Tibial nerve (tissue), 4 donors: Measurements from ENCODE around the gene GABRA5. TPM values are rescaled to one million over a fixed set of nuclear protein-coding genes. Genes with fewer than 3 reads are reported as not detected.
A peak's percentile ranks its signal among the peaks of the same experiment; 100 is the strongest.

Experiments used
- DNase-seq, 2 donors: peaks; one replicate each; pipeline ENCODE4 v3.0.0-alpha.2; 2019; ENCODE audit warnings: low spot score in 2 of 2
- H3K27ac ChIP-seq, 4 donors: fragments of 200-600 bp; sonication (generic) in 3 of 4; one replicate each; pipeline ENCODE4 v1.5.1; 2017 to 2019; ENCODE audit warnings: mild to moderate bottlenecking in 1 of 4
- H3K27me3 ChIP-seq, 2 donors: fragments of 200-600 bp; sonication (generic) in 1 of 2; one replicate each; pipeline versions ENCODE4 v1.5.1 to v1.6.0; 2017 to 2019
- H3K36me3 ChIP-seq, 3 donors: fragments of 200-600 bp; sonication (generic); one replicate each; pipeline ENCODE4 v1.5.1; 2018 to 2019
- H3K4me1 ChIP-seq, 4 donors: fragments of 200-600 bp; sonication (generic) in 3 of 4; one replicate each; pipeline ENCODE4 v1.5.1; 2017 to 2019
- H3K4me3 ChIP-seq, 4 donors: fragments of 200-600 bp; sonication (generic) in 3 of 4; one replicate each; pipeline ENCODE4 v1.5.1; 2017 to 2019; ENCODE audit warnings: mild to moderate bottlenecking in 1 of 4, moderate library complexity in 1 of 4
- H3K9me3 ChIP-seq, 4 donors: fragments of 200-600 bp; sonication (generic) in 3 of 4; one replicate each; pipeline ENCODE4 v1.5.1; 2017 to 2019
- EP300 ChIP-seq, 2 donors: sonication (generic); formaldehyde crosslinking; IDR thresholded peaks; one replicate each; pipeline ENCODE4 v1.6.1; 2017; ENCODE audit warnings: antibody characterized with exemption in 2 of 2, mild to moderate bottlenecking in 1 of 2
- POLR2A ChIP-seq, 2 donors: fragments of 450-650 bp; IDR thresholded peaks; one replicate each; pipeline ENCODE4 v1.6.1; 2017; ENCODE audit warnings: antibody characterized with exemption in 2 of 2, mild to moderate bottlenecking in 2 of 2, moderate library complexity in 2 of 2
- WGBS, 2 donors: methylation state at CpG; one replicate each; pipeline ENCODE4 v1.1.5; 2018; 5-methylcytosine and 5-hydroxymethylcytosine counted together
- total RNA-seq, 4 donors: library from RNA; depleted of rRNA; stranded (reverse); fragments of >200 nt; gene quantifications; one replicate each; pipeline ENCODE4 v1.1.0, GENCODE V29; 2016
- TF ChIP-seq, protein P1 (sequence below), 5 experiments: fragments of 200-600 bp in 3 of 5; fragments of 450-650 bp in 2 of 5; sonication (generic) in 3 of 5; IDR thresholded peaks; one replicate each; pipeline ENCODE4 v1.5.1; 2016 to 2019; ENCODE audit warnings: antibody characterized with exemption in 5 of 5, mild to moderate bottlenecking in 3 of 5, moderate library complexity in 2 of 5

The GABRA5 gene
- total RNA-seq, 4 donors from 2014 or later: not detected

DNA sequence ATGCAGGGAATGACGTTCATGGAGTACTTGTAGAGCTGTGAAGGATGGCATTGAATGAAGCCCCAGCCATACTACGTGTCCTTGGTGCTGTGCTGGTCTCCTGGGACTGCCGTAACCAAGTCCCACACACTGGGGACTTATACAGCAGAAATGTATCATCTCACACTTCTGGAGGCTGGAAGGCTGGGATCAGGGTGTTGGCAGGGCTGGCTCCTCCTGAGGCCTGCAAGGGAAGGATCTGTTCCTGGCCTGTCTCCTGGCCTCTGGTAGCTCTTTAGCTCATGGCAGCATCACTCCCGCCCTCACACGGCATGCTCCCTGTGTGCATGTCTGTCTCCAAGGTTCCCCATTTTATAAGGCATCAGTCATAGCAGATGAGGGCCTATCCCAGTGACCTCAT, 74.6 kb downstream of the GABRA5 start:
- Histone ChIP-seq H3K36me3 (no peaks in the 10 kb centered on the region), H3K27ac (no peak overlapping the region), H3K4me3 (no peak overlapping the region), H3K4me1 (no peaks in the 10 kb centered on the region), H3K27me3 (no peaks in the 10 kb centered on the region), H3K9me3 (no peaks in the 10 kb centered on the region)
- no peak for TF ChIP-seq POLR2A (IDR thresholded peaks at IDR 0.05)
- TF ChIP-seq, protein P1, sequence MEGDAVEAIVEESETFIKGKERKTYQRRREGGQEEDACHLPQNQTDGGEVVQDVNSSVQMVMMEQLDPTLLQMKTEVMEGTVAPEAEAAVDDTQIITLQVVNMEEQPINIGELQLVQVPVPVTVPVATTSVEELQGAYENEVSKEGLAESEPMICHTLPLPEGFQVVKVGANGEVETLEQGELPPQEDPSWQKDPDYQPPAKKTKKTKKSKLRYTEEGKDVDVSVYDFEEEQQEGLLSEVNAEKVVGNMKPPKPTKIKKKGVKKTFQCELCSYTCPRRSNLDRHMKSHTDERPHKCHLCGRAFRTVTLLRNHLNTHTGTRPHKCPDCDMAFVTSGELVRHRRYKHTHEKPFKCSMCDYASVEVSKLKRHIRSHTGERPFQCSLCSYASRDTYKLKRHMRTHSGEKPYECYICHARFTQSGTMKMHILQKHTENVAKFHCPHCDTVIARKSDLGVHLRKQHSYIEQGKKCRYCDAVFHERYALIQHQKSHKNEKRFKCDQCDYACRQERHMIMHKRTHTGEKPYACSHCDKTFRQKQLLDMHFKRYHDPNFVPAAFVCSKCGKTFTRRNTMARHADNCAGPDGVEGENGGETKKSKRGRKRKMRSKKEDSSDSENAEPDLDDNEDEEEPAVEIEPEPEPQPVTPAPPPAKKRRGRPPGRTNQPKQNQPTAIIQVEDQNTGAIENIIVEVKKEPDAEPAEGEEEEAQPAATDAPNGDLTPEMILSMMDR (IDR thresholded peaks at IDR 0.05): no peak
- TF ChIP-seq EP300 (IDR thresholded peaks at IDR 0.05): no peak
- DNase-seq: no peak
- 86 to 92% methylated on average over 5 of the region's 5 CpGs for WGBS, 2 donors

DNA sequence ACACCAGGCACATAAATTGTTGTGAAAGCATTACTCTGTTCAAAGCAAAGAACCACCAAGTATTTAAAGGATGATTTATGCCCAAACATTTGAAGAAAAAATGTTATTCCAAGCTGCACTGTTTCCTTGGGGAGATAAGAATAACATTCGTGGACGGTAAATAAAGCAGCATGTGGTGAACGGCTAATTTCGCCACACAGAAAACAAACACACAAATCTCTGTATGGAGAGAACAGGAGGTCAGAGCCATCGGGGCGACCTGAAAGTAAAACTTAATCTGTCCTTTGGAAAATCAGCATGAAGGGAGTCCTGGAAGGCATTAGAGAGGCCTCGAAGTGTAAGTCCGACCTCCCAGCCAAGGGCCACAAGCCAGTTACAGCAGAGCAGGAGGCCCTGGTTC, 77.0 kb downstream of the GABRA5 start:
- 33 to 47% methylated on average over 8 of the region's 8 CpGs for WGBS, 2 donors
- Histone ChIP-seq H3K36me3 (no peaks in the 10 kb centered on the region), H3K4me3 (no peak overlapping the region), H3K27me3 (no peaks in the 10 kb centered on the region), H3K9me3 (no peaks in the 10 kb centered on the region), H3K27ac (no peak overlapping the region), H3K4me1 (no peaks in the 10 kb centered on the region)
- TF ChIP-seq EP300 (IDR thresholded peaks at IDR 0.05) (no peak), POLR2A (IDR thresholded peaks at IDR 0.05) (no peak)
- TF ChIP-seq, protein P1 (IDR thresholded peaks at IDR 0.05): no peak
- DNase-seq: peak in 1 of 2 donors; percentile 12

DNA sequence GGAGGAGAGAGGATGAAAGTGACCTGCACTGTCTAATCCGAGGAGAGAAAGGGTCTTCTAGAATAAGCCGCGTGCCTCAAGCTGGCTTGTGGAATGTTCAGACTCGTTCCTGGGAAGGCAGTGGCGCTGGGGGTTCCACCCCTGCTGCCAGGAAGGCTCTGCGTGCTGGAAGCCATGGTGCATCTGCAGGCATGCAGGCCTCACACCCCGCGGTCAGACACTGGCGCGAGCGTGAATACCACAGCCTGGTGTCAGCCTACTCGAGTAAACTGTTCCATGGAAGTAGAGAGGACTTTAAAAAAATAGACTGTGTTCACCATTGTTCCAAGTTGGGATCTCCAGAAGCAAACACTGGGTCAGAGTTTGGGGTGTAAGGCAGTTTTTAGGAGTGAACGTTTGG, 78.2 kb downstream of the GABRA5 start:
- no peak for TF ChIP-seq POLR2A (IDR thresholded peaks at IDR 0.05)
- TF ChIP-seq, protein P1 (IDR thresholded peaks at IDR 0.05): no peak
- no peak for TF ChIP-seq EP300 (IDR thresholded peaks at IDR 0.05)
- Histone ChIP-seq H3K36me3 (no peaks in the 10 kb centered on the region), H3K9me3 (no peaks in the 10 kb centered on the region), H3K27ac (no peak overlapping the region), H3K27me3 (no peaks in the 10 kb centered on the region), H3K4me1 (no peaks in the 10 kb centered on the region), H3K4me3 (no peak overlapping the region)
- DNase-seq: no peak
- 86 to 89% methylated on average over 13 of the region's 13 CpGs for WGBS, 2 donors

DNA sequence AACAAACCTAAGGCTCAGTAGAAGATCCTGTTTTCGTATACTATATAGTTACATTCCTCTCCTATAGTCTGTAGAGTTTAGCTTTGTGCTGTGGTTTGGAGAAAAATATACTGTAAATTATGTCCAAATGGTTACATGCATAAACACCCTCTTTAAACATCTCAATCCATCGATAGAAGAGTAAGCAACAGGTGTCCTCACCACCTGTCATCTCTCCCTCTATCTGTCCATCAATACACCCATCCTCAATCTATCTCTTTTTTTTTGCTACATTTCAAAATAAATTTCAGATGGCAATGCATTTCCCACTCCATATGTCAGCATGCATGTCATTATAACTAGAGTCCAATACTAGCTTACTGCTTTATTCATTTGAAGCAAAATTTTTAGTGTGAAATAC, 83.1 kb downstream of the GABRA5 start:
- Histone ChIP-seq H3K4me3 (no peak overlapping the region), H3K27me3 (no peaks in the 10 kb centered on the region), H3K27ac (no peak overlapping the region), H3K36me3 (no peaks in the 10 kb centered on the region), H3K9me3 (peaks cover 0 to 16% (median 0%) of the 10 kb centered on the region in 4 donors), H3K4me1 (no peaks in the 10 kb centered on the region)
- DNase-seq: no peak
- TF ChIP-seq POLR2A (IDR thresholded peaks at IDR 0.05) (no peak), EP300 (IDR thresholded peaks at IDR 0.05) (no peak)
- TF ChIP-seq, protein P1 (IDR thresholded peaks at IDR 0.05): no peak
- 84 to 86% methylated on average over 2 of the region's 2 CpGs for WGBS, 2 donors

DNA sequence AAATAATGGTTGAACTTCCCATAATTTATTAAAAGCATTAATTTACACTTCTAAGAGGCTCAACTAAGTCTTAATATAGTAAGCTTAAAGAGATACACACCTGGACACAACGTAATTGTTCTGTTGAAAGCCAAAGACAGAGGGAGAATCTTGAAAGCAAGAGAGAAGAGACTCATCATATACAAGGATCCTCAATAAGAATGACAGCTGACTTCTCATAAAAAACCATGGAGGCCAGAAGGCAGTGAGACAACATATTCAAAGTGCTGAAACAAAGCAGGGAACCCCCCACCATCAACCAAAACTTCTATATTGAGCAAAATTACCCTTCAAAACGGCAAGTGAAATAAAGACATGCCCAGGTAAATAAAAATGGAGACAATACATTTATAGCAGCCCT, 87.5 kb downstream of the GABRA5 start:
- TF ChIP-seq, protein P1 (IDR thresholded peaks at IDR 0.05): no peak
- TF ChIP-seq EP300 (IDR thresholded peaks at IDR 0.05): no peak
- TF ChIP-seq POLR2A (IDR thresholded peaks at IDR 0.05): no peak
- Histone ChIP-seq H3K36me3 (no peaks in the 10 kb centered on the region), H3K9me3 (peaks cover 0 to 26% (median 0%) of the 10 kb centered on the region in 4 donors), H3K27ac (no peak overlapping the region), H3K4me3 (no peak overlapping the region), H3K4me1 (no peaks in the 10 kb centered on the region), H3K27me3 (no peaks in the 10 kb centered on the region)
- WGBS, 2 donors: 55 to 69% methylated on average over 2 of the region's 2 CpGs
- no peak for DNase-seq
